K562 (cell line): ENCODE measurements around the gene SOSTDC1. TPM values are rescaled to one million over a fixed set of nuclear protein-coding genes. Genes with fewer than 3 reads are reported as not detected.

Source experiments
- ATAC-seq: fragments of 200-7000 bp; cut with Tn5 transposase; 3 replicates; pipeline ENCODE4 v1.9.1; 2020; ENCODE audit warnings: moderate library complexity
- BruUV-seq: library from RNA; stranded (reverse); fragments of 400-500 nt; replicated peaks from 2 replicates; lab custom pipeline; 2021; lab: Mats Ljungman, UMichigan
- CTCF ChIA-PET: fragments of 300-600 bp; formaldehyde crosslinking; extraction: SDS; loops from one replicate; lab custom pipeline; 2021; ENCODE audit warnings: low intra/inter-chr PET ratio; lab: Yijun Ruan, JAX
- POLR2A ChIA-PET: fragments of 300-600, 350-650 bp; sonication (Branson Sonifier 250); formaldehyde crosslinking; extraction: SDS; loops from one replicate; lab custom pipeline; 2021; ENCODE audit warnings: antibody characterized with exemption, inconsistent platforms; lab: Yijun Ruan, JAX
- DNase-seq, 4 experiments: peaks; one replicate each; pipeline versions ENCODE4 v3.0.0 to v3.0.0-alpha.2; 2011 to 2018; ENCODE audit warnings: low spot score in 3 of 4, mixed read lengths in 3 of 4; ENCODE audit errors: extremely low read depth in 1 of 4
- FAIRE-seq: peaks from 2 replicates; lab custom pipeline; 2011; peaks lifted over from hg19 to GRCh38; lab: Jason Lieb, UNC
- H2AFZ ChIP-seq: 2 replicates; pipeline ENCODE4 v1.6.0; 2011; ENCODE audit warnings: low read depth, low read length, control low read depth, inconsistent platforms
- H3K27ac ChIP-seq: fragments of 200-600 bp; 3 replicates; pipeline ENCODE4 v1.8.0; 2011; ENCODE audit warnings: low read depth, mild to moderate bottlenecking, control low read depth, inconsistent platforms, low read length, moderate library complexity, mixed read lengths; ENCODE audit errors: extremely low read depth
- H3K27me3 ChIP-seq, 2 experiments: fragments of 300-600 bp in 1 of 2; 2 replicates in 1 of 2; 3 replicates in 1 of 2; pipeline versions ENCODE4 v1.6.0 to v1.8.0; 2011; ENCODE audit warnings: inconsistent platforms in 2 of 2, low read length in 2 of 2, mild to moderate bottlenecking in 1 of 2, mixed read lengths in 1 of 2, moderate library complexity in 1 of 2; ENCODE audit not compliant: control insufficient read depth in 2 of 2, insufficient read depth in 2 of 2
- H3K36me3 ChIP-seq: fragments of 300-600 bp; 3 replicates; pipeline ENCODE4 v1.8.0; 2011; ENCODE audit warnings: mild to moderate bottlenecking, low read length, inconsistent platforms; ENCODE audit not compliant: control insufficient read depth, insufficient read depth
- H3K4me1 ChIP-seq, 2 experiments: fragments of 200-600 bp in 1 of 2; replicated peaks in 1 of 2; 2 replicates in 1 of 2; 3 replicates in 1 of 2; pipeline versions ENCODE4 v1.5.1 to v1.8.0; 2011; ENCODE audit warnings: inconsistent platforms in 2 of 2, low read length in 2 of 2, mild to moderate bottlenecking in 1 of 2, mixed read lengths in 1 of 2, moderate library complexity in 1 of 2; ENCODE audit not compliant: control insufficient read depth in 2 of 2, insufficient read depth in 2 of 2
- H3K4me2 ChIP-seq: 2 replicates; pipeline ENCODE4 v1.6.1; 2011; ENCODE audit warnings: low read length, control low read depth, inconsistent platforms, mixed read lengths; ENCODE audit not compliant: insufficient read depth
- H3K4me3 ChIP-seq: fragments of 200-600 bp; sonication (generic), shearing (Covaris generic); 2 replicates; pipeline ENCODE4 v1.5.1; 2016; ENCODE audit warnings: control low read depth, inconsistent platforms
- H3K79me2 ChIP-seq: fragments of 200-600 bp; 3 replicates; pipeline ENCODE4 v1.8.0; 2011; ENCODE audit warnings: low read length, inconsistent platforms; ENCODE audit not compliant: control insufficient read depth, insufficient read depth
- H3K9ac ChIP-seq, 2 experiments: 2 replicates each; pipeline versions ENCODE4 v1.6.0 to v1.6.1; 2011; ENCODE audit warnings: low read depth in 2 of 2, low read length in 2 of 2, control low read depth in 1 of 2, inconsistent platforms in 1 of 2, mild to moderate bottlenecking in 1 of 2, mixed read lengths in 1 of 2; ENCODE audit not compliant: insufficient read depth in 1 of 2
- H3K9me1 ChIP-seq: one replicate; pipeline ENCODE4 v1.6.0; 2011; ENCODE audit warnings: inconsistent platforms, mild to moderate bottlenecking, low read length, moderate library complexity; ENCODE audit not compliant: control insufficient read depth, insufficient read depth
- H3K9me3 ChIP-seq: replicated peaks from 2 replicates; pipeline ENCODE4 v1.5.1; 2011; ENCODE audit warnings: low read depth, low read length, inconsistent platforms; ENCODE audit not compliant: control insufficient read depth, insufficient read depth
- H4K20me1 ChIP-seq: replicated peaks from 2 replicates; pipeline ENCODE4 v1.6.1; 2011; ENCODE audit warnings: low read length, inconsistent platforms, mixed read lengths; ENCODE audit not compliant: control insufficient read depth, insufficient read depth
- ARID1B ChIP-seq: fragments of 450-650 bp; IDR thresholded peaks from 2 replicates; pipeline ENCODE4 v1.6.1; 2016; ENCODE audit warnings: antibody characterized with exemption, mild to moderate bottlenecking, inconsistent platforms
- BACH1 ChIP-seq: fragments of 200-800 bp; sonication (Bioruptor generic); IDR thresholded peaks from 2 replicates; pipeline ENCODE4 v1.6.1; 2016; ENCODE audit warnings: missing genetic modification characterization, missing compliant biosample characterization
- EP300 ChIP-seq: IDR thresholded peaks from 2 replicates; pipeline ENCODE4 v1.6.1; 2012; ENCODE audit warnings: low read length, improper control_type of control experiment
- FOXA3 ChIP-seq, 2 experiments: fragments of 450-650 bp in 1 of 2; sonication (generic) in 1 of 2; formaldehyde crosslinking; IDR thresholded peaks in 1 of 2; conservative IDR thresholded peaks in 1 of 2; 2 replicates each; pipeline versions ENCODE4 v1.4.0 to v1.8.0; 2020 to 2022; ENCODE audit warnings: mild to moderate bottlenecking in 2 of 2, missing genetic modification reagents in 1 of 2
- GABPA ChIP-seq: fragments of 200-800 bp; sonication (Bioruptor generic); conservative IDR thresholded peaks from 2 replicates; pipeline ENCODE4 v1.6.1; 2016; ENCODE audit warnings: low read depth, missing genetic modification characterization, missing compliant biosample characterization
- MTF1 ChIP-seq: fragments of 250-450 bp; sonication (Bioruptor Pico); IDR thresholded peaks from 2 replicates; pipeline ENCODE4 v1.9.0; 2021; ENCODE audit warnings: moderate library complexity, mild to moderate bottlenecking, inconsistent platforms, borderline replicate concordance
- NFIX ChIP-seq: fragments of 250-450 bp; sonication (Bioruptor Pico); IDR thresholded peaks from 2 replicates; pipeline ENCODE4 v1.4.0; 2020; ENCODE audit warnings: low read depth, mild to moderate bottlenecking, moderate library complexity
- RAD21 ChIP-seq, 2 experiments: fragments of 250-450 bp in 1 of 2; fragments of 450-650 bp in 1 of 2; sonication (Bioruptor Pico) in 1 of 2; formaldehyde crosslinking in 1 of 2; IDR thresholded peaks in 1 of 2; conservative IDR thresholded peaks in 1 of 2; 2 replicates each; pipeline versions ENCODE4 v1.4.0 to v1.8.0; 2020 to 2022; ENCODE audit warnings: mild to moderate bottlenecking in 2 of 2, moderate library complexity in 1 of 2
- SOX6 ChIP-seq: fragments of 450-650 bp; IDR thresholded peaks from 2 replicates; pipeline ENCODE4 v1.6.1; 2014; ENCODE audit warnings: mild to moderate bottlenecking
- TAF1 ChIP-seq: IDR thresholded peaks from 2 replicates; pipeline ENCODE4 v1.6.1; 2011; ENCODE audit warnings: mild to moderate bottlenecking, low read length, moderate library complexity; ENCODE audit not compliant: insufficient read depth, control insufficient read depth, severe bottlenecking; ENCODE audit errors: extremely low read depth
- TEAD4 ChIP-seq, 2 experiments: sonication (generic) in 1 of 2; formaldehyde crosslinking in 1 of 2; IDR thresholded peaks; 2 replicates each; pipeline versions ENCODE4 v1.6.1 to v1.8.0; 2012 to 2022; ENCODE audit warnings: borderline replicate concordance in 1 of 2, inconsistent platforms in 1 of 2, low read length in 1 of 2, mild to moderate bottlenecking in 1 of 2, missing genetic modification reagents in 1 of 2
- ZNF57 ChIP-seq: fragments of 450-650 bp; formaldehyde crosslinking; IDR thresholded peaks from 2 replicates; pipeline ENCODE4 v1.4.0; 2020; ENCODE audit warnings: mild to moderate bottlenecking, moderate library complexity
- WGBS: fragments of 100-300 bp; shearing (Covaris generic); methylation state at CpG from one replicate; pipeline ENCODE4 v1.1.6; 2016; ENCODE audit warnings: low coverage, mixed read lengths; ENCODE audit not compliant: insufficient coverage; ENCODE audit errors: missing lambda C conversion rate; 5-methylcytosine and 5-hydroxymethylcytosine counted together
- in situ Hi-C: fragments of 300-500 bp; cut with MboI; formaldehyde crosslinking; loops from 4 replicates; pipeline ENCODE4 v1.15.0; 2018; ENCODE audit warnings: inconsistent platforms, mixed read lengths
- intact Hi-C: fragments of 100-400 bp; cut with micrococcal nuclease; formaldehyde crosslinking; loops from 2 replicates; pipeline ENCODE4 v1.14.2; 2022
- polyA plus RNA-seq, 8 experiments: library from polyadenylated mRNA; depleted of rRNA in 4 of 8; stranded (reverse) in 5 of 8; unstranded in 3 of 8; fragments of >200 nt; fragmentation: Nextera tagmentation in 2 of 8; fragmentation: Illumina TruSeq in 1 of 8; extraction: Ambion mirVana in 2 of 8; extraction: Trizol in 1 of 8; gene quantifications; 2 replicates each; pipeline versions ENCODE4 v1.2.1 to v1.2.3, GENCODE V29; 2011 to 2014; ENCODE audit warnings: inconsistent platforms in 1 of 8, missing spikeins in 1 of 8
- total RNA-seq, 7 experiments: library from RNA; depleted of rRNA in 6 of 7; stranded (reverse); fragments of >200 nt in 6 of 7; fragmentation: Illumina TruSeq in 2 of 7; extraction: Trizol in 2 of 7; gene quantifications; 2 replicates each; pipeline versions ENCODE4 v1.2.1 to v1.2.3, GENCODE V29; 2011 to 2021; ENCODE audit warnings: low replicate concordance in 1 of 7
- TF ChIP-seq, protein P1 (sequence below), 2 experiments: fragments of 150-350 bp in 1 of 2; IDR thresholded peaks; 2 replicates each; pipeline ENCODE4 v1.6.1; 2012 to 2016; ENCODE audit warnings: low read depth in 2 of 2, low read length in 2 of 2, mild to moderate bottlenecking in 1 of 2, moderate library complexity in 1 of 2

Gene SOSTDC1
- total and polyA plus RNA-seq, 9 of the 15 experiments (the other 6 are each of a cell fraction or from before 2014, with no cell fraction given) = 8.3 to 48.6 (median 15.9) TPM

DNA sequence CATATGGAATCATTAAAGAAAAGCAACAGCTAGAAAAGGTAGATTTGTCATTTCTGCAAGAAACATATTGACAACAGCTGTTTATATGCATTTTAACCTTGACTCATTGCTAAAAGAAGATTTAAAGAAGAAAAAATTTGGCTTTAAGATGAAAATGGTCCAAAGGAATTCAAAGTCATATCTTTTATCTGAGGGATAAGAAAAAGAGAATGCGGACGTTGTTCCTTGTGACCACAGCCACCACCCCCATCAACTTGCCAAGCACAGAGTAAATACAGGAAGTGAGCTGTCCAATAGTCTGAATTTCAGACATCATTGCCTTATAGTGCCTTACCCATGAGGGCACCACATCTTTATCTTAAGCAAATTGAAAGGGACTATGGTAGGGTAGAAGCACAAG is 36.9 kb downstream of the SOSTDC1 start:
- Histone ChIP-seq H3K4me2 (no peak overlapping the region), H3K9me3 (no peaks in the 10 kb centered on the region), H3K9me1 (no peaks in the 10 kb centered on the region), H3K4me1 (peaks cover 0 to 34% of the 10 kb centered on the region in 2 experiments; a peak in 4 of 5 replicates), H2AFZ (peak overlapping the region; percentile 53), H4K20me1 (no peaks in the 10 kb centered on the region), H3K27me3 (no peaks in the 10 kb centered on the region), H3K27ac (no peak overlapping the region), H3K4me3 (no peak overlapping the region), H3K9ac (no peak overlapping the region), H3K79me2 (no peaks in the 10 kb centered on the region), H3K36me3 (no peaks in the 10 kb centered on the region)
- in situ Hi-C loops = no loop called here
- FAIRE-seq (no peak), ATAC-seq (no peak), DNase-seq (no peak)
- intact Hi-C loops = loop anchor here (10.0 kb wide), 1 partner anchor 326 kb away; the partner anchor contains the start of gene TSPAN13
- CTCF ChIA-PET = no interaction called here
- BruUV-seq = no TSS peak
- POLR2A ChIA-PET = no interaction called here
- WGBS = 13% methylated on average over 2 of the region's 2 CpGs
- peak; percentile 56; the same call in 1 of the 2 replicates for TF ChIP-seq EP300
- no peak for TF ChIP-seq ZNF57 (CRISPR knock-in tag)
- 0 out of 2 replicates have a peak, but pooled peaks have one; percentile 14 for TF ChIP-seq ARID1B
- TF ChIP-seq SOX6 = peak; percentile 52; the same call in 1 of the 2 replicates
- TF ChIP-seq TEAD4 (IDR thresholded peaks at IDR 0.05; ENCODE audit: low read length) = peak; percentile 62; the same call in 1 of the 2 replicates
- no peak for TF ChIP-seq TEAD4 (CRISPR knock-in tag; IDR thresholded peaks at IDR 0.05; ENCODE audit: borderline replicate concordance)
- no peak for TF ChIP-seq MTF1 (CRISPR knock-in tag)
- TF ChIP-seq, protein P1, sequence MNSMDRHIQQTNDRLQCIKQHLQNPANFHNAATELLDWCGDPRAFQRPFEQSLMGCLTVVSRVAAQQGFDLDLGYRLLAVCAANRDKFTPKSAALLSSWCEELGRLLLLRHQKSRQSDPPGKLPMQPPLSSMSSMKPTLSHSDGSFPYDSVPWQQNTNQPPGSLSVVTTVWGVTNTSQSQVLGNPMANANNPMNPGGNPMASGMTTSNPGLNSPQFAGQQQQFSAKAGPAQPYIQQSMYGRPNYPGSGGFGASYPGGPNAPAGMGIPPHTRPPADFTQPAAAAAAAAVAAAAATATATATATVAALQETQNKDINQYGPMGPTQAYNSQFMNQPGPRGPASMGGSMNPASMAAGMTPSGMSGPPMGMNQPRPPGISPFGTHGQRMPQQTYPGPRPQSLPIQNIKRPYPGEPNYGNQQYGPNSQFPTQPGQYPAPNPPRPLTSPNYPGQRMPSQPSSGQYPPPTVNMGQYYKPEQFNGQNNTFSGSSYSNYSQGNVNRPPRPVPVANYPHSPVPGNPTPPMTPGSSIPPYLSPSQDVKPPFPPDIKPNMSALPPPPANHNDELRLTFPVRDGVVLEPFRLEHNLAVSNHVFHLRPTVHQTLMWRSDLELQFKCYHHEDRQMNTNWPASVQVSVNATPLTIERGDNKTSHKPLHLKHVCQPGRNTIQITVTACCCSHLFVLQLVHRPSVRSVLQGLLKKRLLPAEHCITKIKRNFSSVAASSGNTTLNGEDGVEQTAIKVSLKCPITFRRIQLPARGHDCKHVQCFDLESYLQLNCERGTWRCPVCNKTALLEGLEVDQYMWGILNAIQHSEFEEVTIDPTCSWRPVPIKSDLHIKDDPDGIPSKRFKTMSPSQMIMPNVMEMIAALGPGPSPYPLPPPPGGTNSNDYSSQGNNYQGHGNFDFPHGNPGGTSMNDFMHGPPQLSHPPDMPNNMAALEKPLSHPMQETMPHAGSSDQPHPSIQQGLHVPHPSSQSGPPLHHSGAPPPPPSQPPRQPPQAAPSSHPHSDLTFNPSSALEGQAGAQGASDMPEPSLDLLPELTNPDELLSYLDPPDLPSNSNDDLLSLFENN (IDR thresholded peaks at IDR 0.05; ENCODE audit: low read depth in 2 of 2, low read length in 2 of 2) = no peak
- peak; percentile 57; the same call in 1 of the 2 replicates for TF ChIP-seq BACH1
- TF ChIP-seq RAD21 (CRISPR knock-in tag; conservative IDR thresholded peaks at IDR 0.05 in 1 of 2, IDR thresholded peaks at IDR 0.05 in 1 of 2) = 0 out of 4 replicates have a peak, but pooled peaks of 1 of the 2 experiments have one; percentile 4
- peak in 1 of 2 experiments; percentile 66; a peak in 2 of 4 replicates for TF ChIP-seq FOXA3 (CRISPR knock-in tag; conservative IDR thresholded peaks at IDR 0.05 in 1 of 2, IDR thresholded peaks at IDR 0.05 in 1 of 2)
- peak; percentile 28; the same call in 1 of the 2 replicates for TF ChIP-seq GABPA (tag)
- TF ChIP-seq TAF1 = no peak
- TF ChIP-seq NFIX (CRISPR knock-in tag) = no peak
